Ovary (tissue), 9 donors: ENCODE results near the gene TRIP12. TPM values are rescaled to one million over a fixed set of nuclear protein-coding genes. Genes with fewer than 3 reads are reported as not detected.

ENCODE experiments used
- DNase-seq, 5 donors: peaks; one replicate each; pipeline ENCODE4 v3.0.0-alpha.2; 2019 to 2020
- H3K27ac ChIP-seq, 2 donors: fragments of 200-600 bp; one replicate each; pipeline versions ENCODE4 v1.5.1 to v1.8.0; 2019 to 2022
- H3K27me3 ChIP-seq: fragments of 200-600 bp; one replicate; pipeline ENCODE4 v1.8.0; 2022
- H3K36me3 ChIP-seq: fragments of 200-600 bp; sonication (generic); one replicate; pipeline ENCODE4 v1.5.1; 2019
- H3K4me1 ChIP-seq: one replicate; pipeline ENCODE4 v1.8.1; 2013; ENCODE audit warnings: mild to moderate bottlenecking, moderate library complexity; ENCODE audit not compliant: insufficient read depth
- H3K4me3 ChIP-seq: fragments of 200-600 bp; sonication (generic); one replicate; pipeline ENCODE4 v1.5.1; 2017
- H3K9me3 ChIP-seq, 2 donors: fragments of 200-600 bp in 1 of 2; sonication (generic) in 1 of 2; one replicate each; pipeline versions ENCODE4 v1.5.1 to v1.8.1; 2013 to 2019; ENCODE audit warnings: mild to moderate bottlenecking in 1 of 2, moderate library complexity in 1 of 2
- CTCF ChIP-seq, 3 donors: fragments of 450-650 bp in 2 of 3; fragments of 200-600 bp in 1 of 3; IDR thresholded peaks; one replicate each; pipeline versions ENCODE4 v1.5.1 to v1.8.0; 2016 to 2022; ENCODE audit warnings: antibody characterized with exemption in 3 of 3, mild to moderate bottlenecking in 1 of 3
- EP300 ChIP-seq: sonication (generic); formaldehyde crosslinking; IDR thresholded peaks from one replicate; pipeline ENCODE4 v1.6.1; 2017; ENCODE audit warnings: antibody characterized with exemption
- POLR2A ChIP-seq: fragments of 450-650 bp; IDR thresholded peaks from one replicate; pipeline ENCODE4 v1.6.1; 2017; ENCODE audit warnings: antibody characterized with exemption, mild to moderate bottlenecking, moderate library complexity
- WGBS, 3 donors: extraction: QIAGEN DNeasy Blood & Tissue Kit in 1 of 3; methylation state at CpG; one replicate each; pipeline versions ENCODE4 v1.1.5 to v1.1.7; 2013 to 2017; 5-methylcytosine and 5-hydroxymethylcytosine counted together
- intact Hi-C, 4 donors: fragments of 100-400 bp; cut with DNase I; formaldehyde crosslinking; loops; one replicate each; pipeline versions ENCODE4 v1.11.0 to v1.15.1; 2022 to 2023
- polyA plus RNA-seq, 2 donors: library from polyadenylated mRNA; stranded (reverse); fragments of 200-250 nt in 1 of 2; fragments of 350-450 nt in 1 of 2; fragmentation: Illumina TruSeq in 1 of 2; extraction: RNeasy Lipid Tissue Mini Kit (QIAGEN cat#74804) in 1 of 2; gene quantifications; one replicate each; pipeline ENCODE4 v1.2.3, GENCODE V29; 2013 to 2014
- total RNA-seq, 7 donors: library from RNA; depleted of rRNA in 2 of 7; stranded (reverse); fragments of >200 nt in 2 of 7; fragmentation: NEBNext Ultra II Directional in 3 of 7; extraction: Animal tissue kit (Norgen Biotek cat#: 25700) in 3 of 7; gene quantifications; one replicate each; pipeline versions ENCODE4 v1.1.0 to v1.2.4, GENCODE V29; 2016 to 2023
- donor health status: DM: no; HTN: no; CAD: no; lungs with moderate emphysema.
- donor health status: DM: no; HTN: no; CAD: no.
- donor health status: Bipolar disorder and iron deficiency.
- donor health status: DM: yes; HTN: yes; CAD: no.
- donor health status: DM: no; HTN: no; CAD: no.
- donor health status: DM: yes; HTN: yes; CAD: no.

TRIP12 gene
- total and polyA plus RNA-seq, 9 donors, result 30.4 to 221 (median 178) TPM

- no peak for DNase-seq
- Histone ChIP-seq H3K9me3 (no peaks in the 10 kb centered on the region), H3K27me3 (no peaks in the 10 kb centered on the region), H3K36me3 (no peaks in the 10 kb centered on the region), H3K27ac (no peak overlapping the region), H3K4me3 (no peak overlapping the region), H3K4me1 (peaks cover 8% of the 10 kb centered on the region)
- WGBS, 3 donors, result 91 to 94% (median 92%) methylated on average over 5 of the region's 5 CpGs
- intact Hi-C loops, result no loop called here
- TF ChIP-seq CTCF (IDR thresholded peaks at IDR 0.05), result no peak
- no peak for TF ChIP-seq POLR2A
- no peak for TF ChIP-seq EP300
These were observed 4.0 kb downstream of the TRIP12 start for GRCh38 chr2:229917793-229918192.

GRCh38 chr2:229914171-229914570 is 7.6 kb downstream of the TRIP12 start:
- Histone ChIP-seq H3K4me1 (peaks cover 6% of the 10 kb centered on the region), H3K27ac (no peak overlapping the region), H3K36me3 (no peaks in the 10 kb centered on the region), H3K27me3 (no peaks in the 10 kb centered on the region), H3K9me3 (no peaks in the 10 kb centered on the region), H3K4me3 (no peak overlapping the region)
- TF ChIP-seq CTCF (IDR thresholded peaks at IDR 0.05) (no peak), EP300 (no peak), POLR2A (no peak)
- WGBS, 3 donors, result 89 to 93% (median 92%) methylated on average over 2 of the region's 2 CpGs
- no peak for DNase-seq
- intact Hi-C loops, result no loop called here

- Histone ChIP-seq H3K4me3 (no peak overlapping the region), H3K27ac (no peak overlapping the region), H3K4me1 (peaks cover 5% of the 10 kb centered on the region), H3K27me3 (no peaks in the 10 kb centered on the region), H3K36me3 (no peaks in the 10 kb centered on the region), H3K9me3 (no peaks in the 10 kb centered on the region)
- DNase-seq, result no peak
- TF ChIP-seq POLR2A, result no peak
- TF ChIP-seq CTCF (IDR thresholded peaks at IDR 0.05), result no peak
- no peak for TF ChIP-seq EP300
- WGBS, 3 donors, result 62 to 77% (median 67%) methylated on average over 1 of the region's 1 CpG
- intact Hi-C loops, result no loop called here
These were observed 10.9 kb downstream of the TRIP12 start for GRCh38 chr2:229910832-229911412.

- WGBS, 3 donors, result 67 to 84% (median 76%) methylated on average over 1 of the region's 1 CpG
- peaks cover 4% of the 10 kb centered on the region for H3K4me1 ChIP-seq
- no peaks in the 10 kb centered on the region for H3K27me3 ChIP-seq
- H3K4me3 ChIP-seq, result no peak overlapping the region
- DNase-seq, result no peak
- intact Hi-C loops, result no loop called here
- no peak for TF ChIP-seq EP300
- no peak for TF ChIP-seq CTCF (IDR thresholded peaks at IDR 0.05)
- TF ChIP-seq POLR2A, result no peak
- H3K27ac ChIP-seq, result no peak overlapping the region
- H3K9me3 ChIP-seq, result no peaks in the 10 kb centered on the region
- no peaks in the 10 kb centered on the region for H3K36me3 ChIP-seq
These were observed 11.5 kb downstream of the TRIP12 start for GRCh38 chr2:229910147-229910831.
